GM20431 (cell line): ENCODE data around the gene PLPP7.
"Not testable (repeated sequence)": the region's sequence is repeated elsewhere in the genome, so short reads cannot be mapped to it uniquely, and the experiment has no call there.

Source experiments
- in situ Hi-C: fragments of 300-500 bp; cut with MseI, MboI; formaldehyde crosslinking; loops from one replicate; pipeline ENCODE4 v1.15.0; 2020; ENCODE audit warnings: low sequenced_read_pairs; ENCODE audit not compliant: unreplicated experiment

The PLPP7 gene

GRCh38 chr9:131266266-131267229 is 23.0 kb upstream of the PLPP7 start:
- in situ Hi-C loops, result no loop called here

DNA sequence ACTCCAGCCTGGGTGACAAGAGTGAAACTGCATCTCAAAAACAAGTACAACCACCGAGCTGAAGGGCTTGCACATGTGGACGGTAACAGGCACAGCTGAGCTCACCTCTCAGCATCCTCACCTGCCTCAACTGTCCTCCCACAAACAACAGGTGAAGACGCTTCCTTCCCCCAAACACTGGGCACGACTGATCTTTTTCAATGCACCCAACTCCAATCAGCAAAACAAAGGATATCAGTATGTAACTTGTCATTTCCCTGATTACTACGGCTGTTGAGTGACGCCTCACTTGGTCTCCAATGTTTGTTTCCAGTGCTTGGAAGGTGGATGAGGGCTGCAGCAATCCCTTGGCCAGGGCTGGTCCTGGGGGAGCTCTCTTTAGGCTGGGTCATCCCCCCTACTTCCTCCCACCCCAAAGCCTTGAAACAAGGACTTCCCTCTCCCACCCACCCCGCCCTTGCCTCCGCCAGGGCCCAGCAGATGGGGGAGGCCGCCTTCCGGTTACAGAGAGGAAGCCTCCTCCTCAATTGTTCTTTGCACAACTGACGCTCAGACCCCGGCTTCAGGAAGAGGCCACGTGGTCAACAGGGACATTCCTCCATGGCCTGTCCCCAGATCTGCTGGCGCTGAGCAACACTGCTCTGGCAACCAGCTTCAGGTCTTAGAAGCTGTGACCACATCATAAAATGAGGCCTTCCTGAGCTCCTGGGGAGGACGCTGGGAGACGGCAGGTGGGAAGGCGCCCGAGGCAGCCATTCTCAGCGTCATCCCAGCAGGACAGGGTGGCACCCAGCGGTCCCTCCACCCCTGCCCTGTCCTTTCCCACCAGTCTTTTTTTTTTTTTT is 19.1 kb upstream of the PLPP7 start:
- in situ Hi-C loops, result no loop called here

DNA sequence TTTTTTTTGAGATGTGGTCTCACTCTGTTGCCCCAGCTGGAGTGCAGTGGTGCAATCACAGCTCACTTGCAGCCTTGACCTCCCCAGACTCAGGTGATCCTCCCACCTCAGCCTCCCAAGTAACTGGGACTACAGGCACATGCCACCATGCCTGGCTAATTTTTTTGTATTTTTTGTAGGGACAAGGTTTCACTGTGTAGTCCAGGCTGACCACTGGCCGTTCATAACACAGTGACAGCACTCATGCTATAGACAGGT is 18.6 kb upstream of the PLPP7 start:
- in situ Hi-C loops, result not testable (repeated sequence)

DNA sequence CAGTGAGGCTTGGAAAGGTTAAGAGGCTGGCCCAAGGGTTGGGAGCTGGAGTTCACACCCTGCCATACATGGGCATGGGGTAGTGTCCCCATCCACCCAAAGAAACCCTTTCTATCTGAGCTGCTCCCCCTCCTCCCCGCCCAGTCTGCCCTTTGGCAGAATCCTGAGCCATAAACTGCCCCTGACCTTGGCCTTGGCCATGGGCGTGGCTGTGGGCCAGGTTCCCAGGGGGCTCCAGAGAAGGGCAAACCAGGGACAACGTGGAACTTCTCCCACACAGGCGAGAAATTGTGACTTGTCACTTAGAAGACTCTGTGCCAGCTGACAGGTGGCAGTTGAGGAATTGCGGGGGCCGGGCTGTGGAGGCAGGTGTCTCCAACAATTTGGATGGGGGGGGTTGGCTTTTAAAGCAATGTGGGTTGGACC is 18.0 kb upstream of the PLPP7 start:
- in situ Hi-C loops, result no loop called here

- in situ Hi-C loops, result no loop called here
Measured at GRCh38 chr9:131272212-131272611, 17.3 kb upstream of the PLPP7 start.

GRCh38 chr9:131273146-131273855 is 16.2 kb upstream of the PLPP7 start:
- in situ Hi-C loops, result no loop called here

GRCh38 chr9:131273856-131274673 is 15.5 kb upstream of the PLPP7 start:
- in situ Hi-C loops, result no loop called here

- in situ Hi-C loops, result no loop called here
Measured at GRCh38 chr9:131274674-131275331, 14.7 kb upstream of the PLPP7 start.

DNA sequence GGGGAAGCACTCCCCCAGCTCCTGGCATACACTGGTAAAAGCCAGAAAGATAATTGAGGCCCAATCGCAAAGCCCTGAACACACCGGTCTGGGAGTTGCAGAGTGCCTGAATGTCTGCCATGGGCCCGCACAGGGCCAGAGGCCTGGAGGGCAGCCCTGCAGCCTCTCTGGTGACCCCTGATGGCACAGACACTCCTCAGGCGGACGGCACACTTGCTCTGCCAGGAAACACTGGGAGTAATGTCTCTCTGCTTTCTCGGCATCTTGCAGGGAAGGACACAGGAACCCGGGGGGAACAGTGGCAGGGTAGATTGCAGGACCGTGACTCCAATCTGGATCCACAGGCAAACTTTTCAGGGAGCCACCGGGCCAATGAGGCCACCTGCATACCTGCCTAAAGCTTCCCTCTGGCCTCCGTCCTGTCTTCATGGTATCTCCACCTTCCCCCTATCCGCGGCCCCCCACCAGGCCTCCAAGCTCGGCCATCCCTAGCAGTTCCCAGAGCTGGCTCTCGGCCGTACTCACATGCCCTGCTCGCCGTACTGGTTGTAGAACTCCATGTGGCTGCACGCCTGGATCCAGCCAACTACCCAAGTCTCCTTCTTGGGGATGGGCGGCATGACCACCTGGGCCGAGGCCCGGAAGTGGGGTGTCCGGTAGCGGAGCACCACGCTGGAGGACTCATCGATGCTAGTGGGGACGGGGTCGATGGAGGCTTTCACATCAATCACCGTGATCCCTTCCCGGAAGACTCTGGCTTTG is 14.0 kb upstream of the PLPP7 start:
- in situ Hi-C loops, result no loop called here

DNA sequence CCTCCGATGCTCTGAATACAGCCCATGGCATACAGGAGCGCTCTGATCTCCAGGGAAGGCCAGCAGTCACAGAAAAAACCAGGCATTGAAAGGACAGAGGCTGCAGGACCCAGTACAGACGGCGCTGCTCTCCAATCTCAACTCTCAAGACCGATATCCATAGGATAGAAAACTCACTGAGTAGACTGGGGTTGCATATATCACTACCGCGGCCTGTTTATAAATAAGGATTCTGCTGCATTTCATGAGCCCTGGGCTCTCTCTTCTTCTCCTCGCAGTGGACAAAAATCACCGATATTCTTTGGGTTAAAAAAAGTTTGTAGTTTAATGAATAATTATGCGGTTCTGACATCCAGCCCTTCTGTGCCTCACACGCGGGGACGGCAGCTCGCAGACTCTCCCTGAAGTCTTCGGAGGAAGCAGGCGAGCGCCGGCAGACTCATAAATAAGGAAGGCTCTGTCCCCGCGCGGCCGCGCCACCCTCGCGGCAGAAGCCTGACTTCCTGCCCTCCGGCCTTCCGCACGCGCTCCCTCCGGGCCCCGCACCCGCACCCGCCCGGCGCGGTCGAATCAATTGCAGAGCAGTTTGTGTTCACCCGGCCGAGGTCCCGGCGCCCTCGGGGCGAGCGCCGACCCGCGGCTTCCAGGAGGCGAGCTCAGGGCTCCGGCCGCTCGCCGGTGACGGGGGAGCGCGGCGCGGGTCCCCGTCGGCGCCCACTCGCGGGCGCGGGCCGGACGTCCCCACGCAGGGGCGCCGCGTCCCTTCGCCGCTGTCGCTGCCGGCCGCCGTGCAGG is 13.2 kb upstream of the PLPP7 start, which contains the start of gene FAM78A:
TSS of gene FAM78A (minus strand) at position 417 of the 795 bp plus-strand sequence. CDS start at position 86, 331 bp downstream.
- in situ Hi-C loops, result no loop called here

DNA sequence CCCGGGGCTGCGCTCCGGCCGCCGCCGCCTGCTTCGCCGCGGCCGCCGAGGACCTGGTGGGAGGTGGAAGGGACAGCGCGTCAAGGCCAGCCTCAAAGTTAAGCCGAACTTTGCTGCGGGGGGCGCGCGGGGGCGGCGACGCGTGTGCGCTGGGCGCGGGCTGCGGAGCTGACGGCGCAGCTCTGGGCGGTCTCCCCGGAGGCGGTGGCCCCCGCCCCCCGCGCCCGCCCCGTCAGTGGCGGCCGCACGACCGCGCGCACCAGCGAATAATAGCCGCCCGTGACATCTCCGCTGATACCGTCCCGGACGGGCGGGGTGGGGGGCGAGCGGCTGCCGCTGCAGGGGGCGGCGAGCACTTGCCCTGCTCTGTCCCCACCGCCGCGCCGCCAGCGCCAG is 12.6 kb upstream of the PLPP7 start:
- in situ Hi-C loops, result no loop called here

DNA sequence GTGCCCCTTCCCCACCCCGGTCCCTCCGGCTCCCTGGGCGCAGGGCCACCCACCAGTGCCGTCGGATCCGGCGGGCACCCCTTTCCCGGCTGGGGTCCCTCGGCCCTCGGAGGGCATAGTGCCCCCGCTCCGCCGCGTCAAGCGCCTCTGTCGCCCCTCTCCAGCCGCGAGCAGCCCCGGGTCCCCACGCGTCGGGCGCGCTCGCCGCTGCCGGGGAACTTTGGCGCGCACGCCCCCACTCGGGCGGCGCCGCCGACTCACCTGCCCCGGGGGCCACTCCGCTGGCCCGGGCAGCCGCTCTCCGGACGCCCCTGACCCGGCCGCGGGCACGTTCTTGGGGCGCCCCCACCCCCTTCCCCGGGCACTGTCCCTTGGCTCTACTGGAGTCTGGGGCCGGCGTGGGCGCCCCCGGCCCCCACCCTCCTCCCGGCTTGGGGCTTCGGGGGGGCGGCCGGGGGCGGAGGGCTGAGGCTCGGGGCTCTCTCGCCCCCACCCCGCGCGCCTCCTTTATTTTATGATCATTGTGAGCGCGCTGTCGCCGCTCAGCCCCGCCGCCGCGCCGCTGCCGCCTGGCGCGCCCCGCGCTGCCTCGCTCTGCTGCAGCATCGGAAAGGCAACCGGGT is 12.1 kb upstream of the PLPP7 start:
- in situ Hi-C loops, result no loop called here

DNA sequence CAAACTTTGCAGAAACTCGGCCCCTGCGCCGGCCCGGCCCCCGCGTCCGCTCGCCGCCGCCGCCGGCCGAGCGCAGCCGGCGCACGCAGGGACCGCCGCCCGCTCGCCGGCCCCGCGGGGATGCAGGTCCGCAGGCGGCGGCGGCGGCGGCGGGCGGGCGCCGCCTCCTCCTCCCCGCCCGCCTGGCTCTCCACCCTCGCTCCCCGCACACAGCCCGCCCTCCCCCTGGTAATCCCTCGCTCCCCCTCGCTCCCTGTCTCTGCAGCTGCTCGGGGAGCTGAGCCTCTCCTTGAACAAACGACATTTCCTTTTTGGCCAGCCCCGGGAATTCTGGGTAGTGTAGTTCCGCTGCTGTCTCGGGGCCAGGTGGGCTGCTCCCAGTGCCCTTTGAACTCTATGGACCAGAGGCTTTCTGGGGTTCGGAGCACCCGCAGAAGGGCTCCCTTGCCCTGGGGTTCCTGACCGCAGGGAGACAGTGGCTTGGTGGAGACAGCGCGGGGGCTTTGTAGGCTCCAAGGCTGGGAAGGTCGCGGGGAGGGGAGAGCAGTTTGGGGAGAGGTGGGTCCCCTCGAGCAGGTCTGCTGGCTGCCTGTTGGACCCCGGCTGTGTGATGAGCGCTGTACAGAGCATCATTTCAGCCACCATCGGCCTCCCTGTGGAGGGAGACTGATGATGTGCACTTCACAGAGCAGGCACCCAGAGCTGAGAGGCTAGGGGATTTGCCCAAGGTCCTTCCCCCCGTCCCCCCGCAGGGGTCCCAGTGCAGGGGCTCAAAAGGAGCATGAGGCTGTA is 11.4 kb upstream of the PLPP7 start:
- in situ Hi-C loops, result no loop called here

DNA sequence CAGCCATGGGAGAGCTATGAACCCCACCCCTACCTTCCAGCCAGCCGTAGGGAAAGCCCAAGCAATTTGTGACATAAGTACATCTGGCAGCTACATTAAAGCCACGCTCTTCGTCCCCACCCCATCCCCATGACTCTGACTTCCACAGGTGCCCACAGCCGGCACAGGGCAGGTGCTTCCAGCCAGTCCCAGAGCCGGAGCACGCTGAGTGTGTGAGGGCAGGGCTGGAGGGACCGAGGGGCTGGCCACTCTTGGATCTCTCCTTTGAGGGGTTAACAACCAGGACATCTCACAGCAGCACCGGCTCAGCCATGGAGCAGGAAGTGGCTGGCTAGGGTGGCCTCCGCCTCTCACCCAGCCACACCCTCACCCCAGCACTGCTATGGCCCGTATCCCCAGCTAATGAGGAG is 10.8 kb upstream of the PLPP7 start:
- in situ Hi-C loops, result no loop called here

- in situ Hi-C loops, result no loop called here
Measured at GRCh38 chr9:131279196-131279862, 10.2 kb upstream of the PLPP7 start.
